GM19099 (cell line): ENCODE data around the gene TUBA3E.
"Not testable (repeated sequence)": the region's sequence is repeated elsewhere in the genome, so short reads cannot be mapped to it uniquely, and the experiment has no call there.

Experiments used
- POLR2A ChIP-seq: IDR thresholded peaks from 3 replicates; pipeline ENCODE4 v1.6.1; 2011; ENCODE audit warnings: low read depth; ENCODE audit not compliant: insufficient read length; ENCODE audit errors: extremely low read depth

TUBA3E gene

DNA sequence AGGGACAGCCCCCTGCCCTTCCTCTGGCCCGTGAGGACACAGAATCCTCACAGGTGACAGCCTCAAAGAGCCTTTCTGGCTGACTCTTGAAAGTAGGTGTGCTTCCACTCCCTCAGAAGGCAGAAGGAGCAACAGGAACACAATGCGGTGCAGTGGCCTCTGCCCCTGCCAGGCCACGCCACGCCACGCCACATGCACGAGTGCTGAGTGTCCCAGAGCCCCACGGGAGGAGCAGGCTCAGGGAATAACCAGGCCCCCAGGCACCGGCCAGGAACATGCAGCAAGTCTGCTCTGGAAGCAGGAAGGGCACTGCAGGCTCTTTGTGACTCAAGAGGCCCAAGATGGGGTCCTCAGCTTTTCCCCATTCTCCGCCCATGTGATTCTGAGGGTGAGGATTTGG, 35.3 kb downstream of the TUBA3E start:
- TF ChIP-seq POLR2A, result no peak

DNA sequence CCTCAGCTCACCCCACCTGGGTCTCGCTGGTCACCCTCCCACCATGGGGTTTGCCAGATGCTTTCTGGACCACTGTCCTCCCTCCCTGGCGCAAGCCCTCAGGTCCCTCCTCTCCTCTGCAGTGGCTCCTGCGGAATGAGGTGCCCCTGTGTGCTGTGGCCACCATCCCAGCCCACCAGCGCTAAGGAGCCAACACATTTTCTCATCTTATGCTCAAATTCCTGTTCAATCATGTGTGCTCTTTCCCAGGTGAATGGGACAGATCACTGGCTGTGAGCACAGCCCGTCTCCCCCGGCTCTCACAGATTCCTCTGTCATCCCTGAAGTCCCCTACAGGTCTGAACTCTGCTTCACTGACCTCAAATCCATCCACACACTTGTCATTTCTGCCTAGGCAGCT, 38.1 kb downstream of the TUBA3E start:
- no peak for TF ChIP-seq POLR2A

DNA sequence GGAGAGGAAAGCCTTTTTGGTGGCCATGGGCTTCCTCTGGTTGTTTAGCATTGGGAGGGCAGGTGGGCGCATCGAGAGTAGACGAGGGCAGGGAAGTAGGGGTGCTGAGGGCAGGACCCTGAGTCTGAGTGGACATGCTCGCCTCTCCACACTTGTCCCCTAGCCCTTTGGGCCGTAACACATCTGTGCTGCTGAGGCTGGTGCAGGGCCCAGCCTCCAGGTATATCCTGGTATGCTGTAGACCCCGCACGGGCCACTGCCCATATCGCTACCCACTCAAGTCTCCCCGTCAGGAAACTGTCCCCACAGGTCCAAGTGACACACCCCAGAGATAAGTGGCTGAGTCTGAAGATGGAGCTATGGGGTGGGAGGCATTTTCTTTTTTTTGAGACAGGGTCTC, 39.6 kb downstream of the TUBA3E start:
- no peak for TF ChIP-seq POLR2A

- TF ChIP-seq POLR2A, result no peak
These were observed 41.6 kb downstream of the TUBA3E start for GRCh38 chr2:130156624-130157004.

- no peak for TF ChIP-seq POLR2A
These were observed 43.2 kb downstream of the TUBA3E start for GRCh38 chr2:130154773-130155765.

- no peak for TF ChIP-seq POLR2A
These were observed 45.2 kb downstream of the TUBA3E start for GRCh38 chr2:130152816-130153595.

- no peak for TF ChIP-seq POLR2A
These were observed 47.8 kb downstream of the TUBA3E start for GRCh38 chr2:130150181-130151144.

- not testable (repeated sequence) for TF ChIP-seq POLR2A
These were observed 53.2 kb downstream of the TUBA3E start, which contains the start of gene CCDC74B for GRCh38 chr2:130145006-130145414. TSS of gene CCDC74B (minus strand) at chr2:130145112. CDS start at chr2:130144996, 116 bp downstream.
